Measurements from ENCODE around the gene NSFL1C.
A peak's percentile ranks its signal among the peaks of the same experiment; 100 is the strongest.

DNA sequence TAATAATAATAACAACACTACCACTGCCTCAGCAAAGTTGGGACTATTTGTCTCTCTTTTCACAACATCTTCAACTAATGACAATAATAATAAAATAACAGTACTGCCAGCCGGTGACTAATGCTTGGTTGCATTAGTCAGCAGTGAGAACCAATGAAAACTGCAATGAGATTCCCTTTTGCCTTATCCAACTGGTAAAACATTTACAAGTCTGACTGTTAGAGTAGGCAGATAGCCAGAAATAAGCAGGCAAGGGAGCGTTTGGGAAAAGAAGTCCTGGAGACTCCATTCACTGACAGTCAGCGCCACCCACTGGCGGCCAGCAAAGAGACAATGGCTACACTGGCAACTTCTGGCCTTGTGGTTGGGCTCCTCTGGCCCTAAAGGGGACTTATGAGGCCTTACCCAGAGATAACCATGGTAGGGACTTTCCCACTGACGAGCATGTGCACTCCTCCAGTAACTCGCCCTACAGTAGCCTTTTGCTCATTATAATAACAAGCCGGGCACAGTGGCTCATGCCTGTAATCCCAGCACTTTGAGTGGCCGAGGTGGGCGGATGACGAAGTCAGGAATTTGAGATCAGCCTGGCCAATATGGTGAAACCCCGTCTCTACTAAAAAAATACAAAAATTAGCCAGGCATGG lies 3.4 kb upstream of the NSFL1C start:
- TF ChIP-seq, protein P1, sequence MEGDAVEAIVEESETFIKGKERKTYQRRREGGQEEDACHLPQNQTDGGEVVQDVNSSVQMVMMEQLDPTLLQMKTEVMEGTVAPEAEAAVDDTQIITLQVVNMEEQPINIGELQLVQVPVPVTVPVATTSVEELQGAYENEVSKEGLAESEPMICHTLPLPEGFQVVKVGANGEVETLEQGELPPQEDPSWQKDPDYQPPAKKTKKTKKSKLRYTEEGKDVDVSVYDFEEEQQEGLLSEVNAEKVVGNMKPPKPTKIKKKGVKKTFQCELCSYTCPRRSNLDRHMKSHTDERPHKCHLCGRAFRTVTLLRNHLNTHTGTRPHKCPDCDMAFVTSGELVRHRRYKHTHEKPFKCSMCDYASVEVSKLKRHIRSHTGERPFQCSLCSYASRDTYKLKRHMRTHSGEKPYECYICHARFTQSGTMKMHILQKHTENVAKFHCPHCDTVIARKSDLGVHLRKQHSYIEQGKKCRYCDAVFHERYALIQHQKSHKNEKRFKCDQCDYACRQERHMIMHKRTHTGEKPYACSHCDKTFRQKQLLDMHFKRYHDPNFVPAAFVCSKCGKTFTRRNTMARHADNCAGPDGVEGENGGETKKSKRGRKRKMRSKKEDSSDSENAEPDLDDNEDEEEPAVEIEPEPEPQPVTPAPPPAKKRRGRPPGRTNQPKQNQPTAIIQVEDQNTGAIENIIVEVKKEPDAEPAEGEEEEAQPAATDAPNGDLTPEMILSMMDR (conservative IDR thresholded peaks at IDR 0.05) = peak; percentile 75
- TF ChIP-seq EZH2 (IDR thresholded peaks at IDR 0.05; ENCODE audit: low read depth) = no peak
